Measurements from ENCODE around the gene PRR33. TPM values are rescaled to one million over a fixed set of nuclear protein-coding genes. Genes with fewer than 3 reads are reported as not detected.

PRR33 gene
- total and polyA plus RNA-seq, 9 donors, result 0.90 to 7.0 (median 3.5) TPM

DNA sequence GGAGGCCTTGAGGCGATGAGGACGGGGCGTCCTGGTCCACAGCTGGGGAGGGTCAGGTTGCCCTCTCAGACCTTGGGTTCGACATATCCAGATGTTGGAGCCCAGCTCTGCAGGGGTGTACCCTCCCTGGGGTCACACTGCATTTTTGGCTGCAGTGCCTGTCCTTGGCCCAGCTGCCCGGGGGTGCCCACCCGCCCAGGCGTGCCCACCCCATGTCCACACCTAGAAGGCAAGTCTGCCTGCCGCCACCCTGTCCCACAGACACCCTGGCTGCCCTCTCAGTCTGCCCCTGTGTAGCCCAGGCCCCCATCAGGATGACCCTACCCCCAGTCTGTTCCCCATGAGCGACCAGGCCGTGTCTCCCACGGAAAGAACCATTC, 35.8 kb downstream of the PRR33 start:
- Histone ChIP-seq H3K4me1 (ENCODE audit: control insufficient read depth, insufficient read depth, low read length) (peaks cover 55% of the 10 kb centered on the region), H3K4me3 (ENCODE audit: low read length) (no peak overlapping the region), H3K27ac (ENCODE audit: low read length) (no peak overlapping the region), H3K36me3 (ENCODE audit: control insufficient read depth, insufficient read depth, low read length) (no peaks in the 10 kb centered on the region), H3K9me3 (replicated peaks; ENCODE audit: control insufficient read depth, low read depth, low read length) (no peaks in the 10 kb centered on the region), H3K27me3 (ENCODE audit: control insufficient read depth, insufficient read depth, low read length) (no peaks in the 10 kb centered on the region)
- WGBS (ENCODE audit: insufficient coverage), result 94% methylated on average over 11 of the region's 11 CpGs
- DNase-seq, result no peak

DNA sequence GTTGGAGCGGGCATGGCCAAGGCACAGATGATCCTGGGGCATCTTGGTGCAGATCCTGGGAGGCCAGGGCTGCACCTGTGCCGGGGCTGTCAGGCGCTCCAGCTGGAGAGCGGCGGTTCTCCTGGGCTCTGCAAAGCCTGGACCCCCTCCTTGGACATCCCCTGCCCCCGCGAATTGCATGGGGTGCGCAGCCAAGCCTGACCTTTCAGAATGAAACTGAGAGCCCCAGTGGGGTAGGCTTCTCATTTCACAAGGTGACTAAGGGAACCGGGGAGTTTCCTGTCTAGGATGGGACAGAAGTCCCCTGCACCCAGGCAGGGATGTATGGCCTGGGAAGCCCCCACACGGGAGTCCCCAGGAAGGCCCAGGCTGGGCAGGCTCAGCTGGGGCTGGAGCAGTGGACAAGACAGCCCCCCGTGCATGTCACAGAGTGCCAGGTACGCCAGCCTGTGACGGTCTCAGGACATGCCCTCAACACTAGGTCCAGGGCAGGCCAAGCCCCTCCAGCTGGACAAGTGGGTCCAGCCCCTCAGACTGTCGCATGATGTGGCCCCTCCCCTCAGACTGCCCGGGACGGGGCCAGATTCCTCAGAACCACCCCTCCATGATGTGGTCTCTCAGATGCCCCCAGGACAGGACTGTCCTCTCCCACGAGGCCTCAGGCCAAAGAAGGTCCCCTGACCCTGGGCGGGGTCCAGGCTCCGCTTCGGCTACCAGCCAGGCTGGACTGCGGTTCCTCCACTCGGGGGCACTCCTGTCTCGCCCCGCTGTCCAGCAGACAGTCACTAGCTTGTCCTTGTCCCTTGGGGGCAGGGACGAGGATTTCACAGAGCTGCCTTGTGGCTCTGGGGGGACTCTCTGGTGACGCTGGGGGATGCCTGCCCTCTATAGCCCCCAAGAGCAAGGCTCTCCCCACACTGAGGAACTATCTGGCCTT, 36.5 kb downstream of the PRR33 start:
- H3K36me3 ChIP-seq (ENCODE audit: control insufficient read depth, insufficient read depth, low read length), result no peaks in the 10 kb centered on the region
- H3K9me3 ChIP-seq (replicated peaks; ENCODE audit: control insufficient read depth, low read depth, low read length), result no peaks in the 10 kb centered on the region
- WGBS (ENCODE audit: insufficient coverage), result 66% methylated on average over 24 of the region's 26 CpGs
- peak; percentile 47 for DNase-seq
- peak overlapping the region; percentile 40 for H3K27ac ChIP-seq (ENCODE audit: low read length)
- H3K4me1 ChIP-seq (ENCODE audit: control insufficient read depth, insufficient read depth, low read length), result peaks cover 55% of the 10 kb centered on the region
- H3K27me3 ChIP-seq (ENCODE audit: control insufficient read depth, insufficient read depth, low read length), result no peaks in the 10 kb centered on the region
- no peak overlapping the region for H3K4me3 ChIP-seq (ENCODE audit: low read length)

DNA sequence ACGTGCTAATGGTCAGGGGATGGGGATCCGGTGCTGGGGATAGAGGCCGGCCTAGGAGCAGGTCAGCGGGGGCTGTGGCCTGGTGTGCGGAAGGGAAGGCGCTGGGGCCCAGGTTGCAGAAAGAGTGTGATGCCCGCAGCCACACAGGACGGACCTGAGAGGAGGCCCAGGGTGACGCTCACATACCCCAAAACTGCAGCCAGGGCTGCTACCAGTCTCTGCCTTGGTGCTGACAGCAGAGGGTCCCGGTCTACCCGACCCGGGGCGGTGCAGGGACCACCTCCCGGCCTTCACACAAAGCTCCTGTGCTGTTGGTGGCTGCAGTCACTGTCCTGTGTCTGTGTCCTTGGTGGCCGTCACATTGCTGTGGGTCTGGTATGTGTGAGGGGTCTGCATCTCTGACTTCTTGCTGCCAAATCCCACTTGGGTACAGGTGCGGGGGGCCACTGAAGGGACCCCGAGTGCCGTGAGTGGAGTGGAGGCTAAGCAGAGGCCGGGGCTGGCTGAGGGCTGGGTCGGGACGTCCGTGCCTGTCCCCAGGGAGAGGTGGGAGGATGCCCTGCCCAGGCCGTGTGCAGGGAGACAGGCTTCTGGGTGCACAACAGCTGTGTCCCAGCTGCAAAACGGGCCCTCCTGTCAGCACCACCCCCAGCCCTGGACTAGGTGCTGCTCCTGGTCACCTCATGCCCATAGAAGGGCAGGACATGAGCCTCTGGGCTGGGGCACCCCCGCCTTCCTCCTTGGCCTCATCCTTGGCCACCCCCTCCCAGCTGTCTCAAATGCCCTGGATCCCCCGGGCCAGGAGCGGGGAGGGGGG, 37.4 kb downstream of the PRR33 start:
- H3K36me3 ChIP-seq (ENCODE audit: control insufficient read depth, insufficient read depth, low read length), result no peaks in the 10 kb centered on the region

DNA sequence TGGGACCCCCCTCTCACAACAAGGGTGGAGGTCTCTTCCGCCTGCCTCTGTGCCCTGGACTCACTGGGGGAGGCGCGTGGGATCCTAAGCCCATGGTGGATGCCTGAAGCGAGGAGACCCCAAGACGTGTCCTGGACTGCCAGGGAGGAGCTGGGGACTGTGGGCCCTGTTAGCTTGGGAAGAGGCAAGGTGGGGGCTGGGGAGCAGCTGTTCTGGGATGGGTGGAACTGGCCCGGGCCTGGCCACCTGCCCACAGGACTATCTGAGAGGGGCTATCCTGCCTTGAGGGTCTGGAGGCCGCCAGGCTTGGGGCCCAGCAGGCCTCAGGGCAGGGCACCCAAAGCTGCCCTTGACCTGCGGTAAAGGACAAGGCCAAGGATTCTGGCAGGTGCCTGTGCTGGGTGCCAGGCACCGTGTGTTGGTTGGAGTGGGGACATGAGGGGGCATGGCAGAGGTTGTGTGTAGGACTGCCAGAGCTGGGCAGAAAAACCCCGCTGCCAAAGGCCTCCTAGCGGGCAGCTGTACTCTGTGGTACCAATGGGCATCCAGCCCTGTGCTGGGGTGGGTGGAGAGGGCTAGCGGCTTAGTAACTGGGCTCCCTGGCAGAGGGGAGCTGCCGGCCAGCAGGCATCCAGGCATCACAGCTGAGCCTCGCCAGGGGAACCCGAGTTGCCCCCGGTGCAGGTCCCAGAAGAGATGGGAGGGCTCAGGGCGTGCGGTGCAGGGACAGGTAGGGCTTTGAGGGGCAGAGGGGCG, 38.1 kb downstream of the PRR33 start:
- peak overlapping the region; percentile 42 for H3K27ac ChIP-seq (ENCODE audit: low read length)
- DNase-seq, result peak; percentile 45
- H3K4me1 ChIP-seq (ENCODE audit: control insufficient read depth, insufficient read depth, low read length), result peaks cover 58% of the 10 kb centered on the region
- peak overlapping the region; percentile 14 for H3K4me3 ChIP-seq (ENCODE audit: low read length)
- no peaks in the 10 kb centered on the region for H3K27me3 ChIP-seq (ENCODE audit: control insufficient read depth, insufficient read depth, low read length)
- H3K36me3 ChIP-seq (ENCODE audit: control insufficient read depth, insufficient read depth, low read length), result no peaks in the 10 kb centered on the region
- WGBS (ENCODE audit: insufficient coverage), result 80% methylated on average over 19 of the region's 19 CpGs
- H3K9me3 ChIP-seq (replicated peaks; ENCODE audit: control insufficient read depth, low read depth, low read length), result no peaks in the 10 kb centered on the region

More for the DNA sequence above, 37.4 kb downstream of the PRR33 start:
- no peaks in the 10 kb centered on the region for H3K27me3 ChIP-seq (ENCODE audit: control insufficient read depth, insufficient read depth, low read length)
- peaks cover 55% of the 10 kb centered on the region for H3K4me1 ChIP-seq (ENCODE audit: control insufficient read depth, insufficient read depth, low read length)
- DNase-seq, result peak; percentile 76
- peak overlapping the region; percentile 14 for H3K4me3 ChIP-seq (ENCODE audit: low read length)
- WGBS (ENCODE audit: insufficient coverage), result 83% methylated on average over 17 of the region's 27 CpGs
- H3K27ac ChIP-seq (ENCODE audit: low read length), result peak overlapping the region; percentile 52
- H3K9me3 ChIP-seq (replicated peaks; ENCODE audit: control insufficient read depth, low read depth, low read length), result no peaks in the 10 kb centered on the region

DNA sequence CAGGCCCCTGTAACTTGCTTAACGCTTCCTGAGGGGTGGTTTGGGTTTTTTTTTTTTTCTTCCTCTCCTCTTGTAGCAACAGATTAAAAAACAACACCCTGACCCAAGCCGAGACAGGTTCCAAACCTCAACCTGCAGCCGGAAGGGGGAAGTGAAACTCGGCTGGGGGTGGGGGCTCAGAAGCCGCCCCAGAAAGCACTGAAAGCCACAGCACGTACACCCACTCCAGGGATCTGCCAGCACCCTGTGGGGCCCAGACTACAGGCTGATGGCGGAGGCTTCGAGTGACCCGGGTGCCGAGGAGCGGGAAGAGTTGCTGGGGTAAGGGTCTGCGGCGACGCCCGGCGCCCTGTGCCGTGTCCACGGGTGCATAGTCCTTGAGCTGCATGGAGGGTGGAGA, 38.8 kb downstream of the PRR33 start, which contains the start of gene LSP1:
TSS of gene LSP1 (plus strand) at position 208 of the 400 bp plus-strand sequence. CDS start at position 269, 61 bp downstream.
- Histone ChIP-seq H3K27ac (ENCODE audit: low read length) (peak within 1 kb of the TSS; percentile 47), H3K36me3 (ENCODE audit: control insufficient read depth, insufficient read depth, low read length) (no peaks in the 10 kb centered on the region), H3K9me3 (replicated peaks; ENCODE audit: control insufficient read depth, low read depth, low read length) (no peaks in the 10 kb centered on the region), H3K4me1 (ENCODE audit: control insufficient read depth, insufficient read depth, low read length) (peaks cover 65% of the 10 kb centered on the region), H3K4me3 (ENCODE audit: low read length) (peak within 1 kb of the TSS; percentile 14), H3K27me3 (ENCODE audit: control insufficient read depth, insufficient read depth, low read length) (no peaks in the 10 kb centered on the region)
- 84% methylated on average over 14 of the region's 18 CpGs for WGBS (ENCODE audit: insufficient coverage)
- DNase-seq, result no peak

DNA sequence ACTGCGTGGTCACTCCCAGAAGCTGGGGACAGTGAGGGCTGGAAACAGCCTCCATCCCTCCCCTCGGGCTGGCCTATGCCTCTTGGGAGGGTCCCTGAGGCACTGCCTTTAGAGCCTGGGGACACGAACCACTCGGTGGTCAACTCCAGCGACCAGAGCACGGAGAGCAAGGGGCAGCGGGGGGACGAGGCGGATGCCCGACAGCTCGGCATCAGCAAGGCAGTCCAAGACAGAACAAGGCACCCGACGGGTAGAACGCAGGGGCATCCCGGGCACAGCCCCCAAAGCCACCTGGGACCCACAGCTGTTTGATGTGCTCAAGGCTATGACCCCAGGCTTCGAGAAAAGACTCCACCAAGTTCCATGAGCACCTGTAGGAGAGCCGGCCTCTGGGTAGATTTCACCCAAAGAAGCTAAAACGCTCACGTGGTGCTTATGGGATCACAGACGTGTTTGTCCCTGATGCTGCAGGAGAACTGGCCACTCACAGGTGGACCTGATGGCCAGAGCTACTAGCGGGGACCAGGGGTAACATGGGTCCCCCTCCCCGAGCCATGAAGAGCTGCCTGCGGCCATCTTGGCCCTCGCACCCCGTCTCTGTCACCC, 39.3 kb downstream of the PRR33 start:
- DNase-seq, result no peak
- H3K4me3 ChIP-seq (ENCODE audit: low read length), result no peak overlapping the region
- no peaks in the 10 kb centered on the region for H3K36me3 ChIP-seq (ENCODE audit: control insufficient read depth, insufficient read depth, low read length)
- peaks cover 70% of the 10 kb centered on the region for H3K4me1 ChIP-seq (ENCODE audit: control insufficient read depth, insufficient read depth, low read length)
- no peaks in the 10 kb centered on the region for H3K9me3 ChIP-seq (replicated peaks; ENCODE audit: control insufficient read depth, low read depth, low read length)
- H3K27ac ChIP-seq (ENCODE audit: low read length), result peak overlapping the region; percentile 47
- no peaks in the 10 kb centered on the region for H3K27me3 ChIP-seq (ENCODE audit: control insufficient read depth, insufficient read depth, low read length)
- 85% methylated on average over 21 of the region's 25 CpGs for WGBS (ENCODE audit: insufficient coverage)

DNA sequence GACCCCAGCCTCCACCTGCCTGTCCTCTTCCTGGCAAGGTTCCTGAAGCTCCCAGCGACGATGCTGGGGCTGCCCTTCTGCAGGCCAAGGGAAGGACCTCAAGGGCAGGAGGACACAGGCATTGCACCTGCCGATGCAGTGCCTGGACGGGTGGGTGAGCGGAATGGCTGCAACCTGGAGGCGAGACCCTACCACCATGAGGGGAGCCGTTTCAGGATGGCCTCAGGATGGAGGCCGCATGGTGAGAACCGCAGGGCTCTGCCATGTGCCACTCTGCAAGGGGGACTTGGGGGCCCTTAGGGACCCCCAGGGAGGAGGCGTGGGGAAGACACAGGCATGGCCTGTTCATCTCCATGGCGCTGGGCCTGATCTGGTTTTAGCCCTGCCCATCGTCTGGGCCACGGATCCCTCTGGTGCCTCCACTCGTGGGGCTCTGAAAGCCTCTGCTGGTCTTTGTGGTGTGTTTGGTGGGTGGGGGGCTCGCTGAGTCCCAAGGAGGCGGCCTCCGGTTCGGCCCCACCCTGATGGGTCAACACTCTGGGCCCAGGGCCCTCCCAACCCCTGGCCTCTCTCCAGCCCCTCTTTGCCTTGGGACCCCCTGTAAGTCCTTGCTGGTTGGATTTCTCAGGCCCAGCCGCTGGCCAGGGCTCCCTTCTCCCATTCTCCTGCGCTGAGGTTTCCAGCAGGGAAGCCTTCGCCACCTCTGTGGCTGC, 40.1 kb downstream of the PRR33 start:
- no peak for DNase-seq
- no peaks in the 10 kb centered on the region for H3K27me3 ChIP-seq (ENCODE audit: control insufficient read depth, insufficient read depth, low read length)
- H3K9me3 ChIP-seq (replicated peaks; ENCODE audit: control insufficient read depth, low read depth, low read length), result no peaks in the 10 kb centered on the region
- WGBS (ENCODE audit: insufficient coverage), result 87% methylated on average over 19 of the region's 21 CpGs
- H3K27ac ChIP-seq (ENCODE audit: low read length), result no peak overlapping the region
- H3K36me3 ChIP-seq (ENCODE audit: control insufficient read depth, insufficient read depth, low read length), result no peaks in the 10 kb centered on the region
- H3K4me3 ChIP-seq (ENCODE audit: low read length), result no peak overlapping the region
- peaks cover 70% of the 10 kb centered on the region for H3K4me1 ChIP-seq (ENCODE audit: control insufficient read depth, insufficient read depth, low read length)

DNA sequence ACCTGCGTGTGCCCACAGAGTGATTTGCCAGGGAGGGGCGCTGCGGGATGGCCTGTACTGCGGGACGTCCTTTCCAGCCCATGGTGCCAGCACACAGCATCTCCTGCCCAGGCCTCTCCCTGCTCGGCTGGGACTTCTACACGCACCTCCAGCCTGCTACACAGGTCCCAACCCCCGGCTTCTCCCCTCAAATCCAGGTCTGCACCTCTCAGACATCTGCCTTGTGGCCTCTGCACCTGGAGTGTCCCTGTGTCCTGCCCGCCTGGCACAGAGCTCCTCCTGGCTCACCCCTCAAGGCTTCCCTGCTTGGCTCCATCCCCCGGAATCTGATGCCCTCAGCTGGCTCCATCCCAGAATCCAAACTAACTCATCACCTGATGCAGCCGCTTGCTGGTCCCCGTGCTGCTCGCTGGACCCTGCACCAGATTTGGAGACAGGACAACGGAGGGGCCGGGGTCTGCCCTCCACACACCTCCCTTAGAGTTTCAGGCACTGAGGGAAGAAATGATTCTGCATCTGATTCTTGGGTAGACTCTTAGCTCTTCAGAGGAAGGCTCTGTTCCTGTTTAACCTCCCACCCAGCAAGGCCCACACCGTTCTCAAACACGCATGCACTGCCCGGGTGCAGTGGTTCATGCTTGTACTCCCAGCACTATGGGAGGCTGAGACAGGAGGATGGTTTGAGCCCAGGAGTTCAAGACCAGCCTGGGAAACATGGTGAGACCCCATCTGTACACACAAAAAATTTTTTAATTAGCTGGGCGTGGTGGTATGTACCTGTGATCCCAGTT, 42.9 kb downstream of the PRR33 start:
- WGBS (ENCODE audit: insufficient coverage), result 74% methylated on average over 13 of the region's 19 CpGs
- peaks cover 70% of the 10 kb centered on the region for H3K4me1 ChIP-seq (ENCODE audit: control insufficient read depth, insufficient read depth, low read length)
- no peak for DNase-seq
- no peaks in the 10 kb centered on the region for H3K27me3 ChIP-seq (ENCODE audit: control insufficient read depth, insufficient read depth, low read length)
- no peaks in the 10 kb centered on the region for H3K9me3 ChIP-seq (replicated peaks; ENCODE audit: control insufficient read depth, low read depth, low read length)
- H3K4me3 ChIP-seq (ENCODE audit: low read length), result no peak overlapping the region
- no peaks in the 10 kb centered on the region for H3K36me3 ChIP-seq (ENCODE audit: control insufficient read depth, insufficient read depth, low read length)
- no peak overlapping the region for H3K27ac ChIP-seq (ENCODE audit: low read length)
